Progenitor cell of endocrine pancreas (in vitro differentiated cells): ENCODE data around the gene IRF2. TPM values are rescaled to one million over a fixed set of nuclear protein-coding genes. Genes with fewer than 3 reads are reported as not detected.

Source experiments
- DNase-seq: peaks from one replicate; pipeline ENCODE4 v3.0.0; 2021; ENCODE audit warnings: low spot score; ENCODE audit not compliant: unreplicated experiment
- H3K27ac Mint-ChIP-seq: 2 replicates; pipeline ENCODE4 v1.8.0; 2021; ENCODE audit warnings: mild to moderate bottlenecking, moderate library complexity, mixed read lengths
- H3K27me3 Mint-ChIP-seq: 2 replicates; pipeline ENCODE4 v1.8.0; 2021; ENCODE audit warnings: mixed read lengths
- H3K36me3 Mint-ChIP-seq: 2 replicates; pipeline ENCODE4 v1.8.0; 2022; ENCODE audit warnings: mixed read lengths; ENCODE audit not compliant: insufficient read depth
- H3K4me1 Mint-ChIP-seq: 2 replicates; pipeline ENCODE4 v1.8.0; 2021; ENCODE audit warnings: low read depth, mixed read lengths
- H3K4me3 Mint-ChIP-seq: 2 replicates; pipeline ENCODE4 v1.8.0; 2021; ENCODE audit warnings: low read depth, mild to moderate bottlenecking, moderate library complexity, mixed read lengths
- H3K9me3 Mint-ChIP-seq: 2 replicates; pipeline ENCODE4 v1.8.0; 2021; ENCODE audit warnings: low read depth, mixed read lengths
- CTCF ChIP-seq: fragments of 200-600 bp; sonication (generic); IDR thresholded peaks from one replicate; pipeline ENCODE4 v1.5.0; 2021; ENCODE audit warnings: antibody characterized with exemption, mild to moderate bottlenecking; ENCODE audit not compliant: unreplicated experiment
- total RNA-seq: library from RNA; stranded (reverse); gene quantifications from 2 replicates; pipeline ENCODE4 v1.2.1, GENCODE V29; 2021

IRF2 gene
- total RNA-seq, 1 donor from 2014 or later: 19.1 TPM

DNA sequence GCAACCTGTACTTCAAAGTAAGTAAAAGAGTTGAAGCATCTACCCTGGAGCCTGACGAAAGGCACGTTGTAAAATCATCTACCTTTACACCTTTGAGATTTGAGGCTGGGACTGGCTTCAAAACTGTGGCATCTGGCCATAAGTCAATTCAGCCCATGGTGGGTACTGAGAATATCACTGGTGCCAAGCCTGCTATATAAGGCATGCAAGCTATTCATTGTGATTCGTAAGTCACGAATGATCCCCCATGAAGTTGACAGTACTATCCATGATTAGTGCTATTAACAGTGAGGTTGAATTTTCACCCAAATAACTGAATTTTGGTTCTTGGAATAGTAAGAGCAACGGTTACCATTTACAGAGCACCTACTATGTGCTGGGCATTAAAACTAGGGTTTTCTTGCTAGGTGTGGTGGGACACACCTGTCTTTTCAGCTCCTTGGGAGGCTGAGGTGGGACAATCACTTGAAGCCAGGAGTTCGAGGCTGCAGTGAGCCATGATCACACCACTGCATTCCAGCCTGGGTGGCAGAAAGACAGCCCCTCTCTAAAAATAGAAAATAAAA is 39.8 kb downstream of the IRF2 start:
- peaks cover 11% of the 10 kb centered on the region for H3K4me1 Mint-ChIP-seq
- H3K27ac Mint-ChIP-seq: no peak overlapping the region
- TF ChIP-seq CTCF: no peak
- no peaks in the 10 kb centered on the region for H3K9me3 Mint-ChIP-seq
- no peaks in the 10 kb centered on the region for H3K27me3 Mint-ChIP-seq
- peaks cover 3% of the 10 kb centered on the region for H3K36me3 Mint-ChIP-seq
- no peak for DNase-seq
- H3K4me3 Mint-ChIP-seq: no peak overlapping the region

DNA sequence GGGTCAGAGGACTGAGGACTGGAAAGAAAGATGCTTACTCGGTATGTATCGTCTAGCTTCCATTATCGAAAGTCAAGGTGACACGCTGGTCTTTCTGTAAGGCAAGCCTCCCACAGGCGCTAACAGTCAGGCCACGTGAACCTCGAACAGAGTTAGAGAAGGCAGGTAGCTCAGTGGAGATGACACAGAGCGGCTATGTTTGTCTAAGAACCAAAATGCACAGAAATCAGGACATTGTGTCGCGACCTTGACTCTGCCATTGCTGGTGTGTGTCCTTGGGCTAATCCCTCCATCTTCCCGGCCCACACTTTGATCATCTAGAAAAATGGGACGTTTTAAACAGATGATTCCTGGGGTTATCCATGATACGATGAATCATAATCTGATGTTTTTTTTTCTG is 40.3 kb downstream of the IRF2 start:
- H3K27ac Mint-ChIP-seq: no peak overlapping the region
- H3K4me1 Mint-ChIP-seq: peaks cover 11% of the 10 kb centered on the region

GRCh38 chr4:184433258-184433892 is 41.0 kb downstream of the IRF2 start:
- no peak overlapping the region for H3K27ac Mint-ChIP-seq
- peaks cover 3% of the 10 kb centered on the region for H3K36me3 Mint-ChIP-seq
- no peaks in the 10 kb centered on the region for H3K27me3 Mint-ChIP-seq
- H3K9me3 Mint-ChIP-seq: no peaks in the 10 kb centered on the region
- no peak for TF ChIP-seq CTCF
- H3K4me1 Mint-ChIP-seq: peaks cover 7% of the 10 kb centered on the region
- no peak overlapping the region for H3K4me3 Mint-ChIP-seq
- no peak for DNase-seq

More for the DNA sequence above, 40.3 kb downstream of the IRF2 start:
- no peak for DNase-seq
- Mint-ChIP-seq H3K36me3 (peaks cover 3% of the 10 kb centered on the region), H3K4me3 (no peak overlapping the region), H3K27me3 (no peaks in the 10 kb centered on the region), H3K9me3 (no peaks in the 10 kb centered on the region)
- no peak for TF ChIP-seq CTCF

DNA sequence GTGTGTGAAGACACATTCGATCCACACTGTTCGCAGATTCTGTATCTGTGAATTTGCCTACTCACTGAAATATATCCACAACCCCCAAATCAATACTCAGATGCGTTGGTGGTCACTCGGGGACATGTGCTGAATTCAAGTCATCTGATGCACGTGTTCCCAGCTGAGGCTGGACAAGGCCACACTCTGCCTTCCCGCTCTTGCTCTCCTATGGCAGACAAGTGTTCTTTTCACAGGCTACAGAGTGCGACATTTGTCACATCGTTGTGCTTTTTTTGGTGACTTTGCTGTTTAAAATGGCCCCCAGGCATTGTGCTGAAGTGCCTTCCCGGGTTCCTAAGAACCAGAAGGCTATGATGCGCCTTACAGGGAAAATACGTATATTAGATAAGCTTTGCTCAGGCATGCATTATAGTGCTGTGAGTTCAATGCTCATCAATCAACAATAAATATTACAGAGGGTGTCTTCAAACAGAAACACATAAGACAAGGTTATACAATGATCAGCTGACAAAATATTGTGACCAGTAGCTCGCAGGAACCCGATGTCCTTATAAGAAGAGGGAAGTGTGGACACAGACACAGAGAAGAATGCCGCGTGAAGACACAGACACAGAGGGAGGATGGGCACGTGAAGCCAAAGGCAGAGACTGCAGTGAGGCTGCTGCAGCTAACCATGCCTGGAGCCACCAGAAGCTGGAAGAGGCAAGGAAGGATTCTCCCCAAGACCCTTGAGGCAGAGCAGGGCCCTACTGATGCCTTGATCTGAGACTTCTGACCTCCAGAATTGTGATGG is 42.0 kb downstream of the IRF2 start:
- peaks cover 4% of the 10 kb centered on the region for H3K36me3 Mint-ChIP-seq
- H3K4me3 Mint-ChIP-seq: no peak overlapping the region
- DNase-seq: no peak
- peak overlapping the region; percentile 38 for H3K27ac Mint-ChIP-seq
- TF ChIP-seq CTCF: no peak
- no peaks in the 10 kb centered on the region for H3K9me3 Mint-ChIP-seq
- H3K27me3 Mint-ChIP-seq: no peaks in the 10 kb centered on the region
- peaks cover 3% of the 10 kb centered on the region for H3K4me1 Mint-ChIP-seq

DNA sequence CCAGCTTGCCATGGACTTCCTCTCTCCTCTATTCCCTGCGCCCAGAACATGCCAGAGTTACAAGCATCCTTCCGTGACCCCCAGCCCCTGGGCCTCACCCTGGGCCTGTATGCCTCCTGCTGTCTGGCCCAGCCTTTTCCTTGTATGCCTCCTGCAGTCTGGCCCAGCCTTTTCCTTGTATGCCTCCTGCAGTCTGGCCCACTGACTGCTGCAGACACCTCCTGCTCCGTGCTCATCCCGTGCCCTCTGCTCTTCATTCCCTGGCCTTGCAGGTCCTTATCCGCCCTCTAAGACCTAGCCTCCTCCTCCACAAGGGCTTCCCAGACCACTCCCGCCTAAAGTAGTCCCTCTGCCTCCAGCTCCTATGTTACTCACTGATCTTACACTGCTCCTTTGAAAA is 44.2 kb downstream of the IRF2 start:
- DNase-seq: no peak
- no peak for TF ChIP-seq CTCF
- Mint-ChIP-seq H3K36me3 (peaks cover 8% of the 10 kb centered on the region), H3K27ac (peak overlapping the region; percentile 20), H3K4me1 (peaks cover 3% of the 10 kb centered on the region), H3K9me3 (no peaks in the 10 kb centered on the region), H3K27me3 (no peaks in the 10 kb centered on the region), H3K4me3 (no peak overlapping the region)
